GM21360 (cell line): ENCODE data around the gene ZNF598.
"Not testable (repeated sequence)": the region's sequence is repeated elsewhere in the genome, so short reads cannot be mapped to it uniquely, and the experiment has no call there.

Experiments used
- ATAC-seq: cut with Tn5 transposase; IDR thresholded peaks from one replicate; pipeline ENCODE4 v1.9.1; 2021; ENCODE audit warnings: mild to moderate bottlenecking, moderate library complexity; ENCODE audit not compliant: unreplicated experiment

Gene ZNF598

GRCh38 chr16:1960665-1961630 lies 48.7 kb downstream of the ZNF598 start:
- no peak for ATAC-seq

DNA sequence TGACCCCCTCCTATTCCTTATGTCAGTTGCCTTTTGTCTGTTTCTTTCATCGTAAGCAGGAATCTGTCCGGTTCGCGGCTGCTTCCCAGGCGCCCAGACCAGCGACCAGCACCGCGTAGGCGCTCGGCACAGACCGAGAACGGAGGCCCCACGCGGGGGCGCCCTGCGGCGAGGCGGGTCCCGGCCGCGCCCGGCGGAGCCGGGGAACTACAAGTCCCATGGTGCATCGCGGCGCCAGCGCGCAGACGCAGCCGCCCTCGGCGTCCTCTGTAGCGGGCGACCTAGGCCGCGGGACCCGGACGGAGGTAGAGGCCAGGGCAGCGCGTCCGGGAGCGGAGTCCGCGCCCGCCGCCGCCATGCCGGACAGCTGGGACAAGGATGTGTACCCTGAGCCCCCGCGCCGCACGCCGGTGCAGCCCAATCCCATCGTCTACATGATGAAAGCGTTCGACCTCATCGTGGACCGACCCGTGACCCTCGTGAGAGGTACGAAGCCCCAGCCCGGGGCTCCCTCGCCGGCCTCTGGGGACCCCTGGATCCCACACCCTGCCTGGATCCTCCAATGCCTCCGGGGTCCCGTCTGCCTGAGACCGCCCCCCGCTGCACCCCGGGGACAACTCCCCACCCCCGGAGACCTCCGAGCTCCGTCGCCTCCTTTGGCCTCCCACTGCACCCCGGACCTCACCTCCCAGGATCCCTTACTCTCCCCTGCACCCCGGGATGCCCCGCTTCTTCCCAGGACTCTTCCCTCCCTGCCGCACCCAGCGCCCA lies 50.2 kb downstream of the ZNF598 start, which contains the start of gene NDUFB10:
Gene NDUFB10 (plus strand): TSS at position 270 of the 771 bp plus-strand sequence. CDS start 87 bp downstream, at position 357.
- ATAC-seq, result peak; percentile 61

DNA sequence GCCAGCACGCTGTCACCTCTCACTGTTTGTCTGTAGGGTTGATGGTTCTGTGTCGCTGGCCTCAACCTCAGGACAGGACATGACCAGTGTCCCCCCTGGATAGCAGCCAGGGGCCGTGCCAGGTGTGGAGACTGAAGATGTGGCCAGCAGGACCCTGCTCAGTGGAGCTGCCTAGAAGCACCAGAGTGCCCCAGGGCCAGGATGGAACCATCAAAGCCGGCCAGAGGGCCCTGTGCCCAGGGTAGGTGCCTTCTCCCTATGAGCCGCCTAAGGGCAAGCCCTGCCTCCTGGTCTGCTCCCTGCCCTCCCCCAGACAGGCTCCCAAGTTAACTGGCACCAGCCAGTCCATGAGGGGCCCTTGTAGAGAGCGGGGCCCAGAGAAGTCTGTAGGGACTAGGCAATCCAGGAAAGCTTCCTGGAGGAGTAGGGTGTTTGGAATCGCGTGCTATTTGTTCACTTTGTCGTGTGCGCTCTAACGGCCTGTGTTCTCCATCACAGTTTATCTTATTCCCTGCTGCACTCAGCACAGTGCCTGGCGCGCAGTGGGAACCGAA lies 50.8 kb downstream of the ZNF598 start:
- ATAC-seq, result no peak

DNA sequence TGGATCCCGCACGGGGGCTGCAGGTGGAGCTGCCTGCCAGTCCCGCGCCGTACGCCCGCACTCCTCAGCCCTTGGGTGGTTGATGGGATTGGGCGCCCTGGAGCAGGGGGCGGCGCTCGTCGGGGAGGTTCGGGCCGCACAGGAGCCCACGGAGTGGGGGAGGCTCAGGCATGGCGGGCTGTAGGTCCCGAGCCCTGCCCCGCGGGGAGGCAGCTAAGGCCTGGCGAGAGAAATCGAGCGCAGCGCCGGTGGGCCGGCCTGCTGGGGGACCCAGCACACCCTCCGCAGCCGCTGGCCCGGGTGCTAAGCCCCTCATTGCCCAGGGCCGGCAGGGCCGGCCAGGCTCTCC lies 51.5 kb downstream of the ZNF598 start:
- not testable (repeated sequence) for ATAC-seq

DNA sequence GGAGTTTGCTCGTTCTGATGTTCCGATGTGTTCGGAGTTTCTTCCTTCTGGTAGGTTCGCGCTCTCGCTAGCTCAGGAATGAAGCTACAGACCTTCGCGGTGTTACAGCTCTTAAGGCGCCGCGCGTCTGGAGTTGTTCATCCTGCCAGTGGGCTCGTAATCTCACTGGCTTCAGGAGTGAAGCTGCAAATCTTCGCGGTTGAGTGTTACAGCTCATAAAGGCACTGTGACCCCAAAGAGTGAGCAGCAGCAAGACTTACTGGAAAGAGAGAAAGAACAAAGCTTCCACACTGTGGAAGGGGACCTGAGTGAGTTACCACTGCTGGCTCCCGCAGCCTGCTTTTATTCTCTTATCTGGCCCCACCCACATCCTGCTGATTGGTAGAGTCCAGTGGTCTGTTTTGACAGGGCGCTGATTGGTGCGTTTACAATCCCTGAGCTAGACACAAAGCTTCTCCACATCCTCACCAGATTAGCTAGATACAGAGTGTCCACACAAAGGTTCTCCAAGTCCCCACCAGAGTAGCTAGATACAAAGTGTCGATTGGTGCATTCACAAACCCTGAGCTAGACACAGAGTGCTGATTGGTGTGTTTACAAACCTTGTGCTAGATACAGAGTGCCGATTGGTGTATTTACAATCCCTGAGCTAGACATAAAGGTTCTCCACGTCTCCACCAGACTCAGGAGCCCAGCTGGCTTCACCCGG lies 52.0 kb downstream of the ZNF598 start:
- ATAC-seq, result not testable (repeated sequence)

GRCh38 chr16:1953734-1954133 lies 55.9 kb downstream of the ZNF598 start:
- no peak for ATAC-seq

DNA sequence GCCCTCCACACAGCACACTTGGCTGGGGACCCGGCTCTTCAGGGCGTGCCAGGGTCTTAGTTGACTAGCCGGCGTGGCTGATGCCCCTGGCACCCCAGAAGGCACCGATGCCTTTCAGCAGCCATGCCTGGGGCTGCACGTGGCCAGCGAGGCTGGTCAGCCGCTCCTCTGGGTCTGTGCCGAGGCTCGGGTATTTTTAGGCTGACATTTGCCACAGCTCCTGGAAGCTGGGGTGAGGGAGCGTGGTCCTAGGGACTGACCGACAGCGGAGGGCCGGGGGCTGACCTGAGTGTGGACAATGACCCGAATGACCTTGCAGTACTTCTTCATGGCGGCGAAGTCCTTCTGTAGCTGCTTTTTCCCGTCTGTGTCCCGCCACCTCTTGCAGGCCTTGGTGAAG lies 59.1 kb downstream of the ZNF598 start:
- no peak for ATAC-seq

DNA sequence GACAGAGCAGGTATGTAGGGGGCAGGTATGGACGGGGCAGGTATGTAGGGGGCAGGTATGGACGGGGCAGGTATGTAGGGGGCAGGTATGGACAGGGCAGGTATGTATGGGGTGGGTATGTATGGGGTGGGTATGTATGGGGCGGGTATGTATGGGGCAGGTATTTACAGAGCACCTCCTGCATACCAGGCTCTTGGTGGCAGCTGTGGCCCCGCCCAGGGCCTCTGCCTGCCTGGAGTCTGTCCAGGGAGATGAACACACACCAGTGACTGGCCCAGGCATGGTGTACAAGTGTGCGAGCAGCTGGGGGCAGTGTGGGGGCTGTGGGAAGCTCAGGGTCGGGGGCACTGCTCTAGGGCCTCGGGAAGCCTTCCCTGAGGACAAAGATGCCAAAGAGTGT lies 59.6 kb downstream of the ZNF598 start:
- ATAC-seq, result no peak

DNA sequence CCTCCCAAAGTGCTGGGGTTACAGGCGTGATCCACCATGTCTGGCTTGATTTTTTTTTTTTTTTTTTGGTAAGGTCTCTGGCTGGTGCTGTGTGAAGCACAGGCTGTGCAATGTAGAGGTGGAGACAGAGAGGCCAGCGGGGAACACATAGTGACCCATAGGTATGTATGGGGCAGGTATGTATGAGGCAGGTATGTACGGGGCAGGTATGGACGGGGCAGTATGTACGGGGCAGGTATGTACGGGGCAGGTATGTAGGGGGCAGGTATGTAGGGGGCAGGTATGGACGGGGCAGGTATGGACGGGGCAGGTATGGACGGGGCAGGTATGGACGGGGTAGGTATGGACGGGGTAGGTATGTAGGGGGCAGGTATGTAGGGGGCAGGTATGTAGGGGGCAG lies 60.1 kb downstream of the ZNF598 start:
- ATAC-seq, result no peak
